ENCODE data around the gene FAM200A.
"Not testable (repeated sequence)": the region's sequence is repeated elsewhere in the genome, so short reads cannot be mapped to it uniquely, and the experiment has no call there.

Gene FAM200A

GRCh38 chr7:99504281-99504602 is 47.7 kb downstream of the FAM200A start:
- DNase-seq (ENCODE audit: low read depth in 3 of 3) = no peak

- DNase-seq (ENCODE audit: low read depth in 3 of 3) = not testable (repeated sequence)
These were observed 50.7 kb downstream of the FAM200A start for GRCh38 chr7:99501236-99501635.

- DNase-seq (ENCODE audit: low read depth in 3 of 3) = no peak
These were observed 51.3 kb downstream of the FAM200A start for GRCh38 chr7:99500637-99501009.

- peak; percentile 66 to 77 (median 76) for DNase-seq (ENCODE audit: low read depth in 3 of 3)
These were observed 51.9 kb downstream of the FAM200A start, which contains the start of gene ZNF394 for GRCh38 chr7:99499721-99500636. ZNF394 (minus strand) TSS chr7:99500281; CDS start chr7:99500093, 188 bp downstream.

- DNase-seq (ENCODE audit: low read depth in 3 of 3) = no peak
These were observed 52.6 kb downstream of the FAM200A start for GRCh38 chr7:99499371-99499720.

- DNase-seq (ENCODE audit: low read depth in 3 of 3) = no peak
These were observed 53.4 kb downstream of the FAM200A start for GRCh38 chr7:99498546-99498944.

GRCh38 chr7:99497766-99498545 is 54.0 kb downstream of the FAM200A start:
- no peak for DNase-seq (ENCODE audit: low read depth in 3 of 3)
